ENCODE measurements around the gene PFN2.
A peak's percentile ranks its signal among the peaks of the same experiment; 100 is the strongest.
"Not testable (repeated sequence)": the region's sequence is repeated elsewhere in the genome, so short reads cannot be mapped to it uniquely, and the experiment has no call there.

PFN2 gene

DNA sequence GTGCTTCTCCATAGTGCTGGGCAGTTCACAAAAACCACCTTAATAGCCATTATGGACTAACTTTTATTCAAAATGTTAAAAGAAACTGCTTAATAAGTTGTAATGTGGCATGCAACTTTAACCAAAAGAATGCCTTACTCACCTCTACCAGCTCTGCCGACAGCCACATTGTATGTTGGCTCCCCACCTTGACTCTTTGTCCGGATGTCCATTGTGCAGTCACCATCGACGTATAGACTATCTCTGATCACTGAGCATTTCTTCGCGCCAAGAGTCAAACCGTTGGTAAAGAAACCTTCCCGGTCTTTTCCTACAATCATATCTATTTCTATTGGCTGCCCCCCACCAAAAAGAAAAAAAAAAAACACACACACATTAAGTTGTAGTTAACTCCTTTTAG is 2.5 kb downstream of the PFN2 start:
- no peak for DNase-seq (ENCODE audit: low spot score)

DNA sequence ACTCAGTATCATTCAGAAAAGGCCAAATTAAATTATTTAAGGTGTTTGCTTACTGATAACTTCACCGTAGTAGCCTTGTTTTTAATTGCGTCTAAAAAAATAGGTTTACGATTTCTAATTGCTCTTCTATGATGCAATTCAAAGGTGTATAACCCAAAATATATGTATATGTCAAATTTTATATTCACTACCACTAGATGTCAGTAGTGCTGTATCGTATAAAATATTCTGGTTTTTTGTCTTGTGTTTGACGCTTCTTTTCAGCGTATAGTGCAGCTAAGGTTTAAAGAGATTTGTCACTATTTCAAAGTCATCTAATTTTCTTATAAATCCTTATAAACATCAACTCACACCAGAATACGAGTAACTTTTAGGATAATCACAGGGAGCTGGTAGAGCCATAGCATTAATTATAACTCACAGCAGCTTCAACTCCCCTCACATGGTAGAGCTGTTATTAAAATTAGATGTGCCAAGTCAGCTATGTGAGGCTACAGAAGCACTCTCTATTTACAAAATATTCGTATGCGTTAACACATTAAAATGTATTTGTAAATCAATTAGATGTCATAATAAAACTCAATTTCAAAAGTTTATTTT is 3.5 kb downstream of the PFN2 start:
- DNase-seq (ENCODE audit: low spot score) = no peak

DNA sequence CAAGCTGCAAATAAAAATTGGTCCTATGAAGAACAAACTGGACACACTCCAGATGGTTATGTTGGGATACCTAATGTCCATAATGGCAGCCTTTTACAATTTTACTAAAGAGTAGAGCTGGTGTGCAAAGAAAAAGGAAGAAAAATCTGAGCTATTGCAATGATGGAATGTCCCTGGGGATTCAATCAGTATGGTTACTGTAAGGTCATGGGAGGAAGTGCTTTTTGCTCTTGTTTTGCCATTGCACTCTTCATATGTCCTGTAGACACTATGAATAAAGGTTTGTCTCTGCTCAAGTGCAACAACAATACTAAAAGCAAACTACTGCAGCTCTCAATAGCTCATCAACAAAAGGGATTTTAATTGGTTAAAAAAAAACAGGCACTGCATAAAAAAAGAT is 5.4 kb downstream of the PFN2 start:
- no peak for DNase-seq (ENCODE audit: low spot score)

DNA sequence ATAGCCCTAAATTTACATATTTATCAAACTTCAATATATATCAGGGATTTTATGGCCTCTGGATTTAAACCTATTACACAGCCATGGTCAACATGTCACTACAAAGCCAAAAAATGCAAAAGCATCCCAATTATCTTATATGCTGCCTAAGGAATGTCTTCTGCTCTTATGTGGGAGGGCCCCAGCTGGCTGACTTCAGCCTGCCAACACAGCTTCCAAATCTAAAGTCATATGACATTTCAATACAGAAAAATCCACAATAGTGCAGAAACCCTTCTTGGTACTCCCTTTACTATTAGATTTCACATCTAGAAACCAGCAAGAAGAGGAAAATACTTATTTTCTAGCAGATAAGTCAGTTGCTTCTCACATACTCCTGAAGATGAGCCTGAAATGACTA is 6.4 kb downstream of the PFN2 start:
- no peak for DNase-seq (ENCODE audit: low spot score)

DNA sequence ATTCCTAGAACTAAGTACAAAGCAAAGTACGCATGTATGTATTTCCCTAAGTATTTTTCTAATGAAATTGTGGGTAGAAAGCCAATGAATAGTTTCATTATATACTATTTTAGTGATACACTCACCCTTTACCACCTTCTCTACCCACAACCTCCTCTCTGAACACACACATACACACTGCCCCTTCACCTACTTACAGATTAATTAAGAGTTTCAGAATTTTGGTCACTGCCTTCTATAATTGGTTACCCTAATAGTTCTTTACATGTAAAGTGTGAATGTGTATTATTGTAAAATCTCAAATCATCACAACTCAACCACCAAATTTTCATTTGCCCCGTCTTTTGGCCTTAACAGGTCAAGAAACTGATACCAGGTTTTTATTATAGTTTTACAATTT is 7.2 kb downstream of the PFN2 start:
- DNase-seq (ENCODE audit: low spot score) = no peak

DNA sequence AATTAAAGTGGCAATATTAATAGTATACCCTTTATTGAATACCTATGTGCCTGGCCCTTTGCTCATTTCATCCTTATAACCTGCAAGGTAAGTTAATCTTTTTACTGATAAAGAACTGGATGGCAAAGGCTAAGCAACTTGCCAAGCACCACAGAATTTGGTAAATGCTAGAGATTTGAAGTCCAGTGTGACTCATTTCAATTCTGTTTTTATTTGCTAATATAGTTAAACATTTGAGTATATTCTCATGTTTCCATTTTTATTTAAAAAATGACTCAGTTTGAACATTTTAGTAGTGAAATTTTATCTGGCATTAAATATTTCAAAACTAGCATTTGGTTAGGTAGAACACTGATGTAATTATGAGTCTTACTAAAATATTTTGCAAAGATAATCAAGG is 11.3 kb downstream of the PFN2 start:
- no peak for DNase-seq (ENCODE audit: low spot score)

DNA sequence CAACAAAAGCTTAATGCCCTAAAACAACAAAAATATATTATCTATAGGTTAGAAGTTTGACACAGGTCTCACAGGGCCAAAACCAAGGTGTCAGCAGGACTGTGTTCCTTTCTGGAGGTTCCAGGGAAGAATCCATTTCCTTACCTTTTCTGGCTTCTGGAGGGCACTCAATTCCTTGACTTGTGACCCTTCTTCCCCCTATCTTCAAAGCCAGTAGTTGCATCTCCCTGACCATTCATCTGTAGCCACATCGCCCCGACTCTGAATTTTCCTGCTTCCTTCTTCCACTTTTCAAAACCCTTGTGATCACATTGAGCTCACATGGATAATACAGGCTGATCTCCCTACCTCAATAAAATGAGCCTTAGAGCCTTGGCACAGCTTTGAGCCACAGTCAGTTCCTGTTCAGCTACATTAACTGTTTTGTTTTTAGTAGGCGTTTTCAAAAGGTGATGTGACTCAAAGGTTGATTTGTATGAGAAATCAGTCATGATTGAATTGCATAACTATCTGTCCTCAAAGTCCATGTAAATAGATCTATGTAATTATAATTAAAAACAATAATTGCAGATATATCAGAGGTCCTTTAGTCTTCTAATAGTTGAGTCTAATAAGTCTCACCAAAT is 12.4 kb downstream of the PFN2 start:
- DNase-seq (ENCODE audit: low spot score) = no peak

DNA sequence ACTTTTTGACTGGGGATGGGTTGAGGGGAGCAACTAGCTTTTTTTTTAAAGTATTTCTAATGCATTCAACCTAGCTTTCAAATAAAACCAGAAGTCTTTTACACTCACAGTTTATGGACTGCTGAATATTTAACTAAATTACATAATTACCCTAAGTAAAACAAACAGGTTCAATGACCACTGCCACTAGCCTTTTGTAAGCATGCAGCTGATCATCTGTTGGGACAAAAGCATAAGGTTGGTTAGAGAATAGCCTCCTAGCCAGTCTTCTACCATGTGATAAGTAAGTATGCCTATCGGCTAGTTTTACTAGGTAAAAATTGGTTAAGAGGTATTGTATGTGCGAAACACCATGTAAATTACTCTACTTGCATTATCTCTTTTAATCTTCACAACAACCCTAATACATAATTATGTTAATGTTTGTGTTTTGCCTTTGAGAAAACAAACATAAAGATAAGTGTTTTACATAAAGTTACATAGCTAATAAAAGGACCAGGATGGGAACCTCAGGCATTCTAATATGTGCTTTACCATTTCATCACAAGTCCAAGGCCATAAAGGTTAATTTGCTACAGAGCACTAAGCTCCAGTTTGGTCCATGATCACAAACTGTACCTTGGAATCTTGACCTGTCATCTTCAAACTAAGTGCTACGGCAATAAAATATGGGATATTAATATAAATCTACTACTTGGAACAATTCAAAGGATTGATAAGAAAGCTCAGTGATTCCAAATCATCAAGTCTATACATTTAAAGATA is 13.2 kb downstream of the PFN2 start:
- DNase-seq (ENCODE audit: low spot score) = no peak

DNA sequence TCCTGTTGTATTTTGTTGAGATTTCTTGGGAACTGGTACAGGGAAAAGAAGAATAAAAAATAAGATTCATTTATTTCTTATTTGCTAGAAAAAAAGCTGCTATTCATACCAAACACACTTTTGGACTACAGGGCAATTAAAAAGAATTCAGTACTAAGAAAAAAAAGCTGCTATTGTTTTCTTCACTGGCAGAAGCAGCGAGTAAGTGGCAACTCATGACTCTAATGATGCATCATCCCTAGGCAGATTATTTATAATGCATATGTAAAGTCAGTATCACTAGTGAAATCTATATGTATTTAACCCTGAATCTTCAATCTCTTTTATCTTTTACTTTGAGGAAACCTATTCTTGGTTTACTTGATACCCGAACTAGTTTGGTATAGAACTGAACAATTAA is 15.2 kb downstream of the PFN2 start:
- no peak for DNase-seq (ENCODE audit: low spot score)

DNA sequence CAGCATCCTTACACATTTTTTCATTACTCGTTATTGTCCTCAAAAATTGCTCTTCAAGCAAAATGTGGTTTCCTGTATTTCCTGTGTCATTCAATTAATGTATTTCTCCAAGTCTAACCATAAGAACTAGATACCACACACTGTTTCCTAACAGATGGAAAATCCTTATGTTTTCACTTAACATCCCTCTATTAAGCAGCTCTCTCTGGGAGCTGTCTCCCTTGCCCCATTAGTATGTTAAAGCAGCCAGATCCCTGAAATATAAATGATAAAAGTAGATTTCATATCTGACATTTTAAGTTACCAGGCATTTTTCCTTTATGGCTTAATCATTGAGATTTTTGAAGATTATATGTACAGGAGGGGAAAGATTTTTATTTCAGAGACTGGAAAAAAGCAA is 15.9 kb downstream of the PFN2 start:
- no peak for DNase-seq (ENCODE audit: low spot score)

DNA sequence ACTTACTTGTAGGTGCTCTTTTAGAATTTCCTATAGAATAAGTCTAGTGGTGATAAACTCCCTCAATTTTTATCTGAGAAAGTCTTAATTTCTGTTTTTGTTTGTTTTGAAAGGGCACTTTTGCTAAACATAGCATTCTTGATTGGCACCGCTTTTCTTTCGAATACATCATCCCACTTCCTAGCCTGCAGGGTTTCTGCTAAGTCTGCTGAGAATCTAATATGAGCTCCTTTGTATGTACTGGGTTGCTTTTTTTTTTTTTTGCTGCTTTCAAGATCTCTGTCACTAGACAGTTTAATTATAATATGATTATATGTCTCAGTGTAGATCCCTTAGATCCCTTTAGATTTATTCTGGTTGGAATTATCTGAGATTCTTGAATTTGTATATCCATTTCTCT is 21.5 kb downstream of the PFN2 start:
- no peak for DNase-seq (ENCODE audit: low spot score)

DNA sequence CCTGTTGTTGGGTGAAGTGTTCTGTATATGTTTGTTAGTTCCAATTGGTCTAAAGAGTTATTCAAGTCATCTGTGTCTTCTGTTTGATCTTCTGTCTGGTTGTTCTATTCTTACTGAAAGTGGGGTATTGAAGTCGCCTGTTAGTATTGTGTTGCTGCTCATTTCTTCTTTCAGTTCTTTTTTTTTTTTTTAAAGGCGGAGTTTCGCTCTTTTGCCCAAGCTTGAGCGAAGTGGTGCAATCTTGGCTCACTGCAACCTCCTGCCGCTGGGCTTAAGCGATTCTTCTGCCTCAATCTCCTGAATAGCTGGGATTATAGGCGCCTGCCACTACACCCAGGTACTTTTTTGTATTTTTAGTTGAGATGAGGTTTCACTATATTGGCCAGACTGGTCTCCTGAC is 23.5 kb downstream of the PFN2 start:
- no peak for DNase-seq (ENCODE audit: low spot score)

DNA sequence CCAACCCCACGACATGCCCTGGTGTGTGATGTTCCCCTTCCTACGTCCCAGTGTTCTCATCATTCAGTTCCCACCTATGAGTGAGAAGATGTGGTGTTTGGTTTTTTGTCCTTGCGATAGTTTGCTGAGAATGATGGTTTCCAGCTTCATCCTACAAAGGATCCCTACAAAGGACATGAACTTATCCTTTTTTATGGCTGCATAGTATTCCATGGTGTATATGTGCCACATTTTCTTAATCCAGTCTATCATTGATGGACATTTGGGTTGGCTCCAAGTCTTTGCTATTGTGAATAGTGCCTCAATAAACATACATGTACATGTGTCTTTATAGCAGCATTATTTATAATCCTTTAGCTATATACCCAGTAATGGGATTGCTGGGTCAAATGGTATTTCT is 26.7 kb downstream of the PFN2 start:
- DNase-seq (ENCODE audit: low spot score) = not testable (repeated sequence)

DNA sequence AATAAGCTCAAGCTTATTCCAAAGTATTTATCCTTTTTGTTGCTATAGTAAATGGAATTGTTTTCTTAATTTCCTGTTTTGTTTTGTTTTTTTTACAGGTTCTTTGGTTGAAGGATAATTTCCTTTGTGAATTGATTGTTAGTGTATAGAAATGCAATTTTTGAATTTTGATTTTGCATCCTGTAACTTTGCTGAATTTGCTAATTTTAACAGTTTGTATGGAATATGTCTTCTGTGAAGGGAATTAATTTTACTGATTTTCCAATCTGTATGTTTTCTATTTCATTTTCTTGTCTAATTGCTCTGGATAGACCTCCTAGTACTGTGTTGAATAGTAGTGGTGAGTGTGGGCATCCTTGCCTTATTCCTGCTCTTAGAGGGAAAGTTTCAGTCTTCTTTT is 28.3 kb downstream of the PFN2 start:
- no peak for DNase-seq (ENCODE audit: low spot score)

DNA sequence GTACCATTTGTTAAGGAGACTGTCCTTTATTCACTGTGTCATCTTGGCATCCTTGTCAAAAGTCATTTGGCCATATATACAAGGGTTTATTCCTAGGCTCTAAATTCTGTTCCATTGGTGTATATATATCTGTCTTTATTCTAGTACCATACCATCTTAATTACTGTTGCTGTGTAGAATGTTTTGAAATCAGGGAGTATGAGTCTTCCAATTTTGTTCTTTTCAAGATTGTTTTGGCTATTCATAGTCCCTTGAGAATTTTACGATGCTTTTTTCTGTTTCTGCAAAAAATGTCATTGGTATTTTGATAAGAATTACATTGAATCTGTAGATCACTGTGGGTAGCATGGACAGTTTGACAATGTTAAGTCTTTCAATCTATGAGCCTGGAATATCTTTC is 28.7 kb downstream of the PFN2 start:
- DNase-seq (ENCODE audit: low spot score) = no peak

DNA sequence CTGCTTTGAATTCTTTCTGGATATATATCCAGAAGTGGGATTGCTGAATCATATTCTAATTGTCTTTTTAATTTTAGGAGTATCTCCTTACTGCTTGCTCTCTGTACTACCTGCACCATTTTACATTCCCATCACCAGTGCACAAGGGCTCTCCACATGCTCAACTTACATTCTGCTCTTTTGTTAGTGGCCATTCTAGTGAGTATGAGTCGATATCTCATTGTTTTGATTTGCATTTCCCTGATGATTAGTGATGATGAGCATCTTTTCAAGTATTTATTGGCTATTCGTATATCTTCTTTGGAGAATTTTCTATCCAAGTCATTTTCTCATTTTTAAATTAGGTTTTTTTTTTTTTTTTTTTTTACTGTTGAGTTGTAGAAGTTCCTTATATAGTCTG is 29.5 kb downstream of the PFN2 start:
- DNase-seq (ENCODE audit: low spot score) = no peak

DNA sequence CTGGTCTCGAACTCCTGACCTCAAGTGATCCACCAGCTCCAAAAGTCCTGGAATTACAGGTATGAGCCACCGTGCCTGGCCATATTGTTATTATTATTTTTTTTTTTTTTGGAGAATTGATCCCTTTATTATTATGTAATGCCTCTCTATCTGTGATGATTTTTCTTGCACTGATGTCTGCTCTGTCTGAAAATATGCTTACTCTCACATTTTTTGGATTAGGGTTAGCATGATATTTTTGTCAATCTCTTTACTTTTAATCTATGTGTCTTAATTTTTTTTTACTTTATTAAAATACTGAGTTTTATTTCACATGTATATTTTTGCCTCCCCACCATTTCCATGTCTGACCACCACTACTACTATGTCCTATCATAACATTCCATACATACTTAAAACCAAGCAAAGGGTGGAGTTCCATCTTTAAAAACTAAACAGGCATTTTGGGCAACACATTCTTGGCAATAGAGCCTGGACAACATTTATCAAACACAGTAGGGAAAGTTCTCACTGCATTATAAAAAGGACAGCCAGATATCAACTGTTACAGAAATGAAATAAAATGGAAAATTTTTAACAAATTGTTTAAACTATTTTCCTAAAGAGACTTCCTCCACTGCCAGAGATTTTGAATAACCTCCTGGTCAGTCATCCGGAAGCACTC is 32.2 kb downstream of the PFN2 start:
- not testable (repeated sequence) for DNase-seq (ENCODE audit: low spot score)

DNA sequence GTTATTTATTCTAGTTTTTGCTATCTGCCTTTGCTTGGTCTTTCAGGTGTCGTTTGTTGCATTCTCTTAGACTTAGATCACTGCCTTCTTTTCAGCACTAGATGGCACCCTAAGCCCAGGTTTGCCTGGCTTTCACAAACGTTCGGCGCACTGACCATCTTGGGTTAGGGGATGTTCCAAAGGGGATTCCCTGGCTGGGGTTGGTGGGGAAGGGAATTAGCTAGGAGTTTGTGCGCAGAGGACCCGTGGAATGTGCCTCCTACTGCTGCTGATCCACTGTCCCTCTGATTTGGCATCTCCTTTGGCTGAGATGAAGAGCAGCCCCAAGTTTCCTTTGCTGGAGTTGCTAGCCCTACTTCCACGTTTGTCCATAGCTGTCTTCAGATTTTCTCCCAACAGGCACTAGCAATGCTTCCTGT is 33.9 kb downstream of the PFN2 start:
- DNase-seq (ENCODE audit: low spot score) = peak; percentile 72

DNA sequence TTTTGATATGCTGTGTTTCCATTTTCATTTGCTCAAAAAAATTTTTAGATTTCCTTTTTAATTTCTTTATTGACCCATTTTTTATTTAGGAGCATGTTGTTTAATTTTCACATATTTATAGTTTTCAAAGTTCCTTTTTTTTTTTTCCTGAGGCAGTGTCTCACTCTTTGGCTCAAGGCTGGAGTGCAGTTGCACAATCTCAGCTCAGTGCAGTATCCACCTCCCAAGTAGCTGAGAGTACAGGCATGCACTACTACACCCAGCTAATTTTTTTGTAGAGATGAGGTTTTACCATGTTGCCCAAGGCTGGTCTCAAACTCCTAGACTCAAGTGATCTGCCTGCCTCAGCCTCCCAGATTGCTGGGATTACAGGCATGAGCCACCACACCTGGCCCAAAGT is 36.2 kb downstream of the PFN2 start:
- DNase-seq (ENCODE audit: low spot score) = no peak

DNA sequence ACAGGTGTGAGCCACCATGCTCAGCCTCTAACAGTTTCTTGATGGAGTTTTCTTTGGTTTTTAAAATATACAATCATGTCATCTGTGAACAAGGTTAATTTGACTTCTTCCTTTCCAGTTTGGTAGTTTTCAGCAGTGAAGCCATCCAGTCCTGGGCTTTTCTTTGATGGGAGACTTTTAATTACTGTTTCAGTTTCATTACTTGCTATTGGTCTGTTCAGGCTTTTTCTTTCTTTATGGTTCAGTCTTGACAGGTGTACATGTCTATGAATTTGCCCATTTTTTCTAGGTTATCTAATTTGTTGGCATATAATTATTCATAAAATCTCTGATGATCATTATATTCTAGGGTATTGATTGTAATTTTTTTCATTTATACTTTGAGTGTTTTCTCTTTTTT is 36.8 kb downstream of the PFN2 start:
- no peak for DNase-seq (ENCODE audit: low spot score)

DNA sequence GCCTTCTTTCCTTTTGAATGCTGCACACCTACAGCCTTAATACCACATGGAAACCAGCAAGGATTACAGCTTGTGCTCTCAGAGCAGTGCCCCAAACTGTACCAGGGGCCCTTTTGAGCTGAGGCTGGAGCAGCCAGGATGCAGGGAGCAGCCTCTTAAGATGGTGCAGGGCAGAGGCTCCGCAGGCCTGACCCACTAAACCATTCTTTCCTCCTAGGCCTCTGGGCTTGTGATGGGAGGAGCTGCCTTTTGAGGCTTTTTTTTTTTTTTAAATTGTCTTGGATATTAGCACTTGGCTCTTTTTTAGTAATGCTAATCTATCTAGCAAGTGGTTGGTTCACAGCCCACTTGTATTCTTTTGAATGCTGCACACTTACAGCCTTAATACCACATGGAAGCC is 37.7 kb downstream of the PFN2 start:
- no peak for DNase-seq (ENCODE audit: low spot score)

DNA sequence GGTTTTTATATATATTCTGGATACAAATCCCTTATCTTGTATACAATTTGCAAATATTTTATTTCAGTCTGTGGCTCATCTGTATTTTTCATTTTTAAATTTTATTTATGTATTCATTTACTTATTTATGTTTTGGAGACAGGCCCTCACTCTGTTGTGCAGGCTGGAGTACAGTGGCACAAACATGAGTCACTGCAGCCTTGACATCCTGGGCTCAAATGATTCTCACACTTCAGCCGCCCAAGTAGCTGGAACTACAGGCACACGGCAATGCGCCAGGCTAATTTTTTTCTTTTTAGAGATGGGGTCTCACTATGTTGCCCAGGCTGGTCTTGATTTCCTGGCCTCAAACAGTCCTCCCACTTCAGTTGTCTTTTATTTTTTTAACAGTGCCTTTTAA is 50.6 kb downstream of the PFN2 start:
- DNase-seq (ENCODE audit: low spot score) = no peak

DNA sequence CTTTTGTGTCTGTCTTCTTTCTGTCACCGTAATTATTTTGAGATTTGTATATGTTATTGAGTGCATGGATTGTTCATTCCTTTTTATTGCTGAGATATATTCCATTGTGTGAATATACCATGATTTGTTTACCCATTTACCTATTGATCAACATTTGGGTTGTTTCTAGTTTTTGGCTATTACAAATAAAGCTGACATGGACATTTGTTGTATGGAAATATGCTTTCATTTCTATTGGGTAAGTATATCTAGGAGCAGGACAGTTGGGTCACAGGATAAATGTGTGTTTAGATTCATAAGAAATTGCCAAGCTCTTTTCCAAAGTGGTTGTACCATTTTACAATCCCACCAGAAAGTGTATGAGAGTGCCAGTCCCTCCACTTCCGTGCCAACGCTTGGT is 51.2 kb downstream of the PFN2 start:
- DNase-seq (ENCODE audit: low spot score) = no peak

Measured in D341Med (cell line).